B cell (primary cell): ENCODE results near the gene KCNG4. TPM values are rescaled to one million over a fixed set of nuclear protein-coding genes. Genes with fewer than 3 reads are reported as not detected.

Experiments used
- ATAC-seq: fragments of 200-7000 bp; cut with Tn5 transposase; one replicate; pipeline ENCODE4 v1.10.0; 2021; ENCODE audit warnings: low read depth, mild to moderate bottlenecking, moderate number of reproducible peaks, moderate library complexity
- CTCF ChIA-PET: fragments of 350-600 bp; sonication (Branson Sonifier 250); formaldehyde crosslinking; loops from one replicate; lab custom pipeline; 2021; ENCODE audit warnings: antibody characterized with exemption, inconsistent platforms; lab: Charles Lee
- POLR2A ChIA-PET: fragments of 350-600 bp; sonication (Branson Sonifier 250); formaldehyde crosslinking; loops from one replicate; lab custom pipeline; 2021; ENCODE audit warnings: antibody characterized with exemption; lab: Charles Lee
- DNase-seq: peaks from one replicate; pipeline ENCODE4 v3.0.0; 2013
- H2AFZ ChIP-seq: 2 replicates; pipeline ENCODE4 v1.6.1; 2012; ENCODE audit warnings: mild to moderate bottlenecking, low read depth, low read length; ENCODE audit not compliant: insufficient read depth, poor library complexity, severe bottlenecking
- H3K27ac ChIP-seq, 2 donors: 1 replicate in 1 of 2; 2 replicates in 1 of 2; pipeline ENCODE4 v1.5.1; 2012 to 2013; ENCODE audit warnings: low read length in 2 of 2, mild to moderate bottlenecking in 2 of 2, moderate library complexity in 1 of 2
- H3K27me3 ChIP-seq, 4 experiments: fragments of 200-600 bp in 1 of 4; sonication (generic) in 1 of 4; replicated peaks in 1 of 4; 1 replicate in 2 of 4; 2 replicates in 2 of 4; pipeline versions ENCODE4 v1.6.1 to v1.7.0; 2013 to 2016; ENCODE audit warnings: low read length in 3 of 4, mild to moderate bottlenecking in 2 of 4, mixed read lengths in 1 of 4, moderate library complexity in 1 of 4; ENCODE audit not compliant: insufficient read depth in 4 of 4, control insufficient read depth in 3 of 4; ENCODE audit errors: control extremely low read depth in 1 of 4
- H3K36me3 ChIP-seq, 2 experiments: replicated peaks in 1 of 2; 1 replicate in 1 of 2; 2 replicates in 1 of 2; pipeline versions ENCODE4 v1.6.1 to v1.7.1; 2013; ENCODE audit warnings: low read length in 1 of 2; ENCODE audit not compliant: insufficient read depth in 2 of 2, control insufficient read depth in 1 of 2; ENCODE audit errors: control extremely low read depth in 1 of 2, extremely low read depth in 1 of 2
- H3K4me1 ChIP-seq, 2 donors: fragments of 200-600 bp in 1 of 2; sonication (generic) in 1 of 2; 1 replicate in 1 of 2; 2 replicates in 1 of 2; pipeline versions ENCODE4 v1.5.1 to v1.6.1; 2013 to 2017; ENCODE audit warnings: low read length in 2 of 2; ENCODE audit not compliant: control insufficient read depth in 2 of 2, insufficient read depth in 2 of 2
- H3K4me2 ChIP-seq: replicated peaks from 2 replicates; pipeline ENCODE3; 2012; ENCODE audit warnings: mild to moderate bottlenecking, low read depth, low read length; ENCODE audit not compliant: poor library complexity, severe bottlenecking
- H3K4me3 ChIP-seq, 5 experiments: fragments of 200-600 bp in 1 of 5; sonication (generic) in 1 of 5; 1 replicate in 3 of 5; 2 replicates in 2 of 5; pipeline versions ENCODE4 v1.5.1 to v1.7.0; 2011 to 2016; ENCODE audit warnings: low read length in 4 of 5, mild to moderate bottlenecking in 4 of 5, low read depth in 2 of 5, control low read depth in 1 of 5, moderate library complexity in 1 of 5; ENCODE audit not compliant: insufficient read depth in 1 of 5; ENCODE audit errors: control extremely low read depth in 1 of 5, extremely low read depth in 1 of 5
- H3K79me2 ChIP-seq: fragments of 200-600 bp; sonication (generic); one replicate; pipeline ENCODE4 v1.6.0; 2016; ENCODE audit warnings: low read length; ENCODE audit not compliant: control insufficient read depth, insufficient read depth
- H3K9ac ChIP-seq: fragments of 200-600 bp; sonication (generic); 2 replicates; pipeline ENCODE4 v1.6.1; 2017; ENCODE audit warnings: mild to moderate bottlenecking, low read length, moderate library complexity
- H3K9me3 ChIP-seq, 3 donors: one replicate each; pipeline versions ENCODE4 v1.6.1 to v1.7.1; 2013; ENCODE audit warnings: low read length in 2 of 3; ENCODE audit not compliant: control insufficient read depth in 2 of 3, insufficient read depth in 1 of 3; ENCODE audit errors: control extremely low read depth in 1 of 3
- H4K20me1 ChIP-seq: 2 replicates; pipeline ENCODE4 v1.6.0; 2012; ENCODE audit warnings: mild to moderate bottlenecking, low read length; ENCODE audit not compliant: insufficient read depth, control insufficient read depth, poor library complexity, severe bottlenecking
- H3K27ac Mint-ChIP-seq: one replicate; pipeline ENCODE4 v1.8.0; 2021; ENCODE audit warnings: mixed read lengths
- H3K27me3 Mint-ChIP-seq: one replicate; pipeline ENCODE4 v1.8.0; 2021; ENCODE audit warnings: mixed read lengths
- H3K4me1 Mint-ChIP-seq: one replicate; pipeline ENCODE4 v1.8.0; 2021; ENCODE audit warnings: mixed read lengths
- H3K4me3 Mint-ChIP-seq: one replicate; pipeline ENCODE4 v1.8.0; 2021; ENCODE audit warnings: mixed read lengths
- H3K9me3 Mint-ChIP-seq: one replicate; pipeline ENCODE4 v1.8.0; 2022; ENCODE audit warnings: mixed read lengths; ENCODE audit not compliant: insufficient read depth
- CTCF ChIP-seq: fragments of 200-600 bp; IDR thresholded peaks from one replicate; pipeline ENCODE4 v1.8.0; 2022; ENCODE audit warnings: antibody characterized with exemption, mild to moderate bottlenecking
- EZH2 ChIP-seq: IDR thresholded peaks from 2 replicates; pipeline ENCODE4 v1.6.1; 2012; ENCODE audit warnings: borderline replicate concordance, low read depth, mild to moderate bottlenecking, moderate library complexity, low read length; ENCODE audit not compliant: insufficient read depth, poor library complexity, severe bottlenecking
- WGBS: methylation state at CpG from one replicate; pipeline ENCODE4 v1.1.5; 2013; ENCODE audit warnings: missing lambda C conversion rate; ENCODE audit not compliant: insufficient coverage; 5-methylcytosine and 5-hydroxymethylcytosine counted together
- intact Hi-C: fragments of 100-400 bp; cut with micrococcal nuclease; formaldehyde crosslinking; loops from one replicate; pipeline ENCODE4 v1.10.0; 2022
- polyA plus RNA-seq: library from polyadenylated mRNA; depleted of rRNA; stranded (reverse); fragments of >200 nt; gene quantifications from 2 replicates; pipeline ENCODE4 v1.2.3, GENCODE V29; 2012
- total RNA-seq, 2 donors: library from RNA; stranded (reverse); fragments of 120-200 nt in 1 of 2; gene quantifications; 1 replicate in 1 of 2; 2 replicates in 1 of 2; pipeline versions ENCODE4 v1.2.3 to v1.2.4, GENCODE V29; 2013 to 2022

Gene KCNG4
- total and polyA plus RNA-seq, 2 donors (not counting 1 experiment from before 2014, with no cell fraction given) = not detected

DNA sequence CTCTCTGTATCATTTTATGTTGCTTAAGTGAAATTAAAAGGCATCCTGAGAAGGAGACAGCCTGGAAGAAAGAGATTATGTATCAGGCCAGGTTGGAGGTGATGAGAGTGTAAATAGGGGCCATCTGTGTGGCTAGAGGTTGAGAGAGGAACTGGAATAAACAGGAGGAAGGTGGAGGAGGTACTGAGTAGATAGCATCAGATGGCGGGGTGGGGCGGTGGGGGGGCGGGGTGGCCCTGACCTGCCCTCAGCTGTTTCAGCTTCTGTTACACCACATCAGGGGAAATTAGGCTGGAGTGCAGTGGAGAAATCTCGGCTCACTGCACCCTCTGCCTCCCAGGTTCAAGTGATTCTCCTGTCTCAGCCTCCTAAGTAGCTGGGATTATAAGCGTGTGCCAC lies 6.9 kb upstream of the KCNG4 start:
- H4K20me1 ChIP-seq = no peaks in the 10 kb centered on the region
- H3K27ac ChIP-seq = no peak overlapping the region
- ATAC-seq (no peak), DNase-seq (no peak)
- peaks cover 4% of the 10 kb centered on the region for H3K9me3 Mint-ChIP-seq
- intact Hi-C loops = no loop called here
- TF ChIP-seq CTCF = no peak
- no peak for TF ChIP-seq EZH2
- no peak overlapping the region for H3K27ac Mint-ChIP-seq
- H3K27me3 ChIP-seq = peaks cover 0 to 3% (median 0%) of the 10 kb centered on the region in 4 experiments
- no peak overlapping the region for H3K4me3 Mint-ChIP-seq
- no peaks in the 10 kb centered on the region for H3K79me2 ChIP-seq
- peaks cover 17% of the 10 kb centered on the region for H3K27me3 Mint-ChIP-seq
- H2AFZ ChIP-seq = no peak overlapping the region
- no peaks in the 10 kb centered on the region for H3K4me1 ChIP-seq
- ChIA-PET CTCF (no interaction called here), POLR2A (no interaction called here)
- WGBS = 60% methylated on average over 1 of the region's 5 CpGs
- H3K4me1 Mint-ChIP-seq = no peaks in the 10 kb centered on the region
- H3K36me3 ChIP-seq = no peaks in the 10 kb centered on the region
- no peak overlapping the region for H3K9ac ChIP-seq
- H3K9me3 ChIP-seq = no peaks in the 10 kb centered on the region
- H3K4me3 ChIP-seq = no peak overlapping the region
- H3K4me2 ChIP-seq = no peak overlapping the region

- Histone ChIP-seq H3K4me2 (no peak overlapping the region), H3K27me3 (peaks cover 0 to 3% (median 0%) of the 10 kb centered on the region in 4 experiments), H3K4me3 (no peak overlapping the region), H2AFZ (no peak overlapping the region), H3K27ac (no peak overlapping the region), H3K9me3 (no peaks in the 10 kb centered on the region), H3K79me2 (no peaks in the 10 kb centered on the region), H3K4me1 (no peaks in the 10 kb centered on the region), H3K9ac (no peak overlapping the region), H3K36me3 (no peaks in the 10 kb centered on the region), H4K20me1 (no peaks in the 10 kb centered on the region)
- no peak overlapping the region for H3K4me3 Mint-ChIP-seq
- H3K27me3 Mint-ChIP-seq = peaks cover 17% of the 10 kb centered on the region
- CTCF ChIA-PET = no interaction called here
- no peak for ATAC-seq
- 96% methylated on average over 9 of the region's 10 CpGs for WGBS
- no peak for DNase-seq
- peaks cover 4% of the 10 kb centered on the region for H3K9me3 Mint-ChIP-seq
- H3K27ac Mint-ChIP-seq = no peak overlapping the region
- intact Hi-C loops = no loop called here
- no peaks in the 10 kb centered on the region for H3K4me1 Mint-ChIP-seq
- POLR2A ChIA-PET = no interaction called here
- no peak for TF ChIP-seq EZH2
- no peak for TF ChIP-seq CTCF
Observed at GRCh38 chr16:84245956-84246678, 6.3 kb upstream of the KCNG4 start.
